H9 (cell line): Measurements from ENCODE around the gene TRUB2. TPM values are rescaled to one million over a fixed set of nuclear protein-coding genes. Genes with fewer than 3 reads are reported as not detected.
A peak's percentile ranks its signal among the peaks of the same experiment; 100 is the strongest.

ENCODE experiments used
- DNase-seq: peaks from one replicate; pipeline ENCODE4 v3.0.0-alpha.2; 2017
- H2AFZ ChIP-seq: one replicate; pipeline ENCODE4 v1.6.1; 2013; ENCODE audit warnings: mild to moderate bottlenecking, low read length, control low read depth, moderate library complexity
- H2AK5ac ChIP-seq: 2 replicates; pipeline ENCODE4 v1.6.1; 2013; ENCODE audit warnings: low read length, control low read depth, mixed read lengths; ENCODE audit not compliant: insufficient read length
- H2BK120ac ChIP-seq: one replicate; pipeline ENCODE4 v1.6.1; 2013; ENCODE audit warnings: low read depth, mild to moderate bottlenecking, low read length, control low read depth, inconsistent platforms; ENCODE audit not compliant: poor library complexity, severe bottlenecking
- H2BK12ac ChIP-seq: 2 replicates; pipeline ENCODE4 v1.6.1; 2013; ENCODE audit warnings: low read length, control low read depth, mixed read lengths, low read depth; ENCODE audit not compliant: insufficient read length
- H2BK15ac ChIP-seq: 2 replicates; pipeline ENCODE4 v1.6.1; 2013; ENCODE audit warnings: low read depth, low read length, control low read depth
- H2BK20ac ChIP-seq: one replicate; pipeline ENCODE4 v1.6.1; 2013; ENCODE audit warnings: low read depth, mild to moderate bottlenecking, low read length, control low read depth, inconsistent platforms; ENCODE audit not compliant: poor library complexity, severe bottlenecking
- H2BK5ac ChIP-seq: 2 replicates; pipeline ENCODE4 v1.6.1; 2013; ENCODE audit warnings: low read length, control low read depth, mixed read lengths; ENCODE audit not compliant: insufficient read length
- H3K14ac ChIP-seq: 2 replicates; pipeline ENCODE4 v1.6.1; 2013; ENCODE audit warnings: low read length, control low read depth; ENCODE audit not compliant: insufficient read depth
- H3K18ac ChIP-seq: 2 replicates; pipeline ENCODE4 v1.6.1; 2013; ENCODE audit warnings: low read depth, mild to moderate bottlenecking, mixed read lengths, low read length, control low read depth; ENCODE audit not compliant: insufficient read length
- H3K23ac ChIP-seq: 2 replicates; pipeline ENCODE4 v1.6.1; 2013; ENCODE audit warnings: low read length, control low read depth, mixed read lengths, low read depth; ENCODE audit not compliant: insufficient read length
- H3K23me2 ChIP-seq: 2 replicates; pipeline ENCODE4 v1.6.1; 2013; ENCODE audit warnings: low read depth, mild to moderate bottlenecking, mixed read lengths, low read length, control low read depth; ENCODE audit not compliant: insufficient read length, poor library complexity, severe bottlenecking
- H3K27ac ChIP-seq: 2 replicates; pipeline ENCODE4 v1.5.1; 2013; ENCODE audit warnings: low read length, control low read depth, mixed read lengths, low read depth; ENCODE audit not compliant: insufficient read length
- H3K27me3 ChIP-seq: 2 replicates; pipeline ENCODE4 v1.6.1; 2013; ENCODE audit warnings: low read length, control low read depth, inconsistent platforms; ENCODE audit not compliant: insufficient read depth
- H3K4ac ChIP-seq: 2 replicates; pipeline ENCODE4 v1.6.1; 2013; ENCODE audit warnings: low read depth, mild to moderate bottlenecking, control low read depth, inconsistent platforms, low read length, moderate library complexity
- H3K4me1 ChIP-seq: 2 replicates; pipeline ENCODE4 v1.6.1; 2013; ENCODE audit warnings: low read length, control low read depth, inconsistent platforms; ENCODE audit not compliant: insufficient read depth
- H3K4me2 ChIP-seq: 2 replicates; pipeline ENCODE4 v1.6.1; 2013; ENCODE audit warnings: low read length, control low read depth, mixed read lengths; ENCODE audit not compliant: insufficient read length, insufficient read depth
- H3K56ac ChIP-seq: 2 replicates; pipeline ENCODE4 v1.6.1; 2013; ENCODE audit warnings: low read depth, mild to moderate bottlenecking, mixed read lengths, low read length, control low read depth; ENCODE audit not compliant: insufficient read length
- H3K79me1 ChIP-seq: 2 replicates; pipeline ENCODE4 v1.6.1; 2013; ENCODE audit warnings: low read depth, mild to moderate bottlenecking, moderate library complexity, low read length, control low read depth, inconsistent platforms; ENCODE audit not compliant: insufficient read depth, poor library complexity, severe bottlenecking
- H3K79me2 ChIP-seq: 2 replicates; pipeline ENCODE4 v1.6.1; 2013; ENCODE audit warnings: low read length, control low read depth, inconsistent platforms; ENCODE audit not compliant: insufficient read depth
- H3K9ac ChIP-seq: 2 replicates; pipeline ENCODE4 v1.6.1; 2013; ENCODE audit warnings: low read length, control low read depth, mixed read lengths; ENCODE audit not compliant: insufficient read length; ENCODE audit errors: extremely low read depth
- H3K9me3 ChIP-seq: one replicate; pipeline ENCODE4 v1.6.1; 2013; ENCODE audit warnings: low read depth, low read length, inconsistent platforms; ENCODE audit not compliant: control insufficient read depth
- H3T11ph ChIP-seq: one replicate; pipeline ENCODE4 v1.6.1; 2013; ENCODE audit warnings: mild to moderate bottlenecking, low read length, control low read depth, inconsistent platforms
- H4K20me1 ChIP-seq: one replicate; pipeline ENCODE4 v1.6.1; 2013; ENCODE audit not compliant: control insufficient read depth, insufficient read length, insufficient read depth
- H4K5ac ChIP-seq: 2 replicates; pipeline ENCODE4 v1.6.1; 2013; ENCODE audit warnings: low read depth, mild to moderate bottlenecking, mixed read lengths, low read length, control low read depth; ENCODE audit not compliant: insufficient read length
- H4K8ac ChIP-seq: replicated peaks from 2 replicates; pipeline ENCODE4 v1.6.1; 2013; ENCODE audit warnings: low read length, control low read depth, mixed read lengths, low read depth; ENCODE audit not compliant: insufficient read length
- H4K91ac ChIP-seq: 2 replicates; pipeline ENCODE4 v1.6.1; 2013; ENCODE audit warnings: low read depth, mild to moderate bottlenecking, moderate library complexity, mixed read lengths, low read length, control low read depth; ENCODE audit not compliant: insufficient read length
- H3K27ac Mint-ChIP-seq, 3 experiments: 2 replicates in 2 of 3; 3 replicates in 1 of 3; pipeline ENCODE4 v1.8.0; 2020 to 2021; ENCODE audit warnings: mixed read lengths in 3 of 3, mild to moderate bottlenecking in 1 of 3, moderate library complexity in 1 of 3
- H3K27me3 Mint-ChIP-seq: 2 replicates; pipeline ENCODE4 v1.8.0; 2021; ENCODE audit warnings: low read depth, mild to moderate bottlenecking, moderate library complexity, mixed read lengths
- H3K36me3 Mint-ChIP-seq, 3 experiments: 2 replicates in 2 of 3; 3 replicates in 1 of 3; pipeline ENCODE4 v1.8.0; 2020 to 2021; ENCODE audit warnings: low read depth in 3 of 3, mixed read lengths in 3 of 3; ENCODE audit not compliant: insufficient read depth in 1 of 3
- H3K4me1 Mint-ChIP-seq, 2 experiments: 2 replicates each; pipeline ENCODE4 v1.8.0; 2020; ENCODE audit warnings: mixed read lengths in 2 of 2
- H3K4me3 Mint-ChIP-seq, 2 experiments: 2 replicates in 1 of 2; 3 replicates in 1 of 2; pipeline ENCODE4 v1.8.0; 2020 to 2021; ENCODE audit warnings: mild to moderate bottlenecking in 2 of 2, mixed read lengths in 2 of 2, moderate library complexity in 1 of 2
- H3K9me3 Mint-ChIP-seq, 2 experiments: 2 replicates in 1 of 2; 3 replicates in 1 of 2; pipeline ENCODE4 v1.8.0; 2020; ENCODE audit warnings: mild to moderate bottlenecking in 2 of 2, mixed read lengths in 2 of 2, moderate library complexity in 1 of 2
- WGBS: extraction: QIAGEN DNeasy Blood & Tissue Kit; methylation state at CpG from one replicate; pipeline ENCODE4 v1.1.7; 2013; ENCODE audit warnings: missing lambda C conversion rate, low lambda C conversion rate, mixed read lengths; ENCODE audit not compliant: insufficient read length; ENCODE audit errors: extremely low coverage; 5-methylcytosine and 5-hydroxymethylcytosine counted together
- total RNA-seq: library from RNA; stranded (reverse); gene quantifications from 2 replicates; pipeline ENCODE4 v1.2.1, GENCODE V29; 2021
- TF ChIP-seq, protein P1 (sequence below): fragments of 200-600 bp; sonication (generic); conservative IDR thresholded peaks from 3 replicates; pipeline ENCODE4 v1.8.0; 2021; ENCODE audit warnings: antibody characterized with exemption, mild to moderate bottlenecking

TRUB2 gene
- total RNA-seq, 1 experiment from 2014 or later: 38.3 TPM

DNA sequence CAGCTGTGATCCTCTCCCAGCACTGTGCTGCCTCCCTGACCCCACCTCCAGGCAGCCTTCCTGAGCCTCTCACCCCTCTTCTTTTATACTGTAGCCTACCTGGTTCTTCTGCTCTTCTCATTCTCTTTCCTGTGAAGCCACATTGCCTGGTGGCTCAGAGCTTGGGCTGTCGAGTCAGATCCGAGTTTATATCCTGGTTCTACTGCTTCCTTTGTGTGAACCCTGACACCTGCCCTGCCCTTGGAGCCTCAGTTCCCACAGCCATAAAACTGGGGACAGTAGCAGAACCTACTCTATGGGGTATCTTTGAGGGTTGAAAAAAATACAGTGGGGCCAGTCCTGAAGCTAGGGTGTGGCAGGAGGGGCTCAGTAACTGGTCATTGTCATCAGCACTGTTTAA lies 26.9 kb upstream of the TRUB2 start:
- Histone ChIP-seq H4K91ac (no peak overlapping the region), H3K9me3 (no peaks in the 10 kb centered on the region), H3K23me2 (no peaks in the 10 kb centered on the region), H4K5ac (no peak overlapping the region), H3K27ac (no peak overlapping the region), H3K4ac (no peak overlapping the region), H3K56ac (no peak overlapping the region), H2AK5ac (no peak overlapping the region), H4K20me1 (no peaks in the 10 kb centered on the region), H2BK20ac (no peak overlapping the region), H3K14ac (no peak overlapping the region), H2BK15ac (no peak overlapping the region), H3K79me1 (no peaks in the 10 kb centered on the region), H3K4me1 (no peaks in the 10 kb centered on the region), H3K9ac (no peak overlapping the region), H3K23ac (no peak overlapping the region), H3T11ph (no peak overlapping the region), H3K79me2 (no peaks in the 10 kb centered on the region), H3K27me3 (no peaks in the 10 kb centered on the region), H2AFZ (no peak overlapping the region), H3K4me2 (no peak overlapping the region), H3K18ac (no peak overlapping the region), H4K8ac (no peak overlapping the region), H2BK12ac (no peak overlapping the region), H2BK5ac (no peak overlapping the region), H2BK120ac (no peak overlapping the region)
- no peak for DNase-seq
- peaks cover 4 to 42% (median 17%) of the 10 kb centered on the region in 3 experiments; a peak in 5 of 7 replicates for H3K36me3 Mint-ChIP-seq
- no peaks in the 10 kb centered on the region for H3K4me1 Mint-ChIP-seq
- no peaks in the 10 kb centered on the region for H3K27me3 Mint-ChIP-seq
- no peak overlapping the region; a peak in 1 of 7 replicates for H3K27ac Mint-ChIP-seq
- H3K4me3 Mint-ChIP-seq: peak overlapping the region in 1 of 2 experiments; percentile 47; a peak in 2 of 5 replicates
- TF ChIP-seq, protein P1, sequence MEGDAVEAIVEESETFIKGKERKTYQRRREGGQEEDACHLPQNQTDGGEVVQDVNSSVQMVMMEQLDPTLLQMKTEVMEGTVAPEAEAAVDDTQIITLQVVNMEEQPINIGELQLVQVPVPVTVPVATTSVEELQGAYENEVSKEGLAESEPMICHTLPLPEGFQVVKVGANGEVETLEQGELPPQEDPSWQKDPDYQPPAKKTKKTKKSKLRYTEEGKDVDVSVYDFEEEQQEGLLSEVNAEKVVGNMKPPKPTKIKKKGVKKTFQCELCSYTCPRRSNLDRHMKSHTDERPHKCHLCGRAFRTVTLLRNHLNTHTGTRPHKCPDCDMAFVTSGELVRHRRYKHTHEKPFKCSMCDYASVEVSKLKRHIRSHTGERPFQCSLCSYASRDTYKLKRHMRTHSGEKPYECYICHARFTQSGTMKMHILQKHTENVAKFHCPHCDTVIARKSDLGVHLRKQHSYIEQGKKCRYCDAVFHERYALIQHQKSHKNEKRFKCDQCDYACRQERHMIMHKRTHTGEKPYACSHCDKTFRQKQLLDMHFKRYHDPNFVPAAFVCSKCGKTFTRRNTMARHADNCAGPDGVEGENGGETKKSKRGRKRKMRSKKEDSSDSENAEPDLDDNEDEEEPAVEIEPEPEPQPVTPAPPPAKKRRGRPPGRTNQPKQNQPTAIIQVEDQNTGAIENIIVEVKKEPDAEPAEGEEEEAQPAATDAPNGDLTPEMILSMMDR: no peak
- H3K9me3 Mint-ChIP-seq: no peaks in the 10 kb centered on the region
- no CpG with 5 or more reads among the region's 2 CpGs for WGBS
